Activated CD4-positive, alpha-beta T cell treated with anti-CD3 and anti-CD28 coated beads for 48 hours (primary cell): Measurements from ENCODE around the gene ATP9B.

ENCODE experiments used
- DNase-seq: peaks from one replicate; pipeline ENCODE4 v3.0.0-alpha.2; 2020

Gene ATP9B

DNA sequence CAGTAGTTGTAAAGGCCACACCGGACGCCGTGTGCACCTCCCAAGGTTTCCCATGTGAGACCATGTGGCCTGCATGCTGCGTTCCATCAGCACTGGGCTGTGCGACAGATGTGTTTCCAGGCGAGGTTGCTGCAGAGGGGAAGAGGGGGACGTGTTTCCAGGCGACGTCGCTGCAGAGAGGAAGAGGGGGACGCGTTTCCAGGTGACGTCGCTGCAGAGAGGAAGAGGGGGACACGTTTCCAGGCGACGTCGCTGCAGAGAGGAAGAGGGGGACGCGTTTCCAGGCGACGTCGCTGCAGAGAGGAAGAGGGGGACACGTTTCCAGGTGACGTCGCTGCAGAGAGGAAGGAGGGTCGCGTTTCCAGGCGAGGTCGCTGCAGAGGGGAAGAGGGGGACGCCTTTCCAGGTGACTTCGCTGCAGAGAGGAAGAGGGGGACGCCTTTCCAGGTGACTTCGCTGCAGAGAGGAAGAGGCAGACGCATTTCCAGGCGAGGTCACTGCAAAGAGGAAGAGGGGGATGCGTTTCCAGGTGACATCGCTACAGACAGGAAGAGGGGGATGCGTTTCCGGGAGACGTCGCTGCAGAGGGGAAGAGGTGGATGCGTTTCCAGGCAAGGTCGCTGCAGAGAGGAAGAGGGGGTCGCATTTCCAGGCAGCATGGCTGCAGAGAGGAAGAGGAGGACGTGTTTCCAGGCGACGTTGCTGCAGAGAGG, 351.0 kb downstream of the ATP9B start:
- DNase-seq = peak; percentile 35

DNA sequence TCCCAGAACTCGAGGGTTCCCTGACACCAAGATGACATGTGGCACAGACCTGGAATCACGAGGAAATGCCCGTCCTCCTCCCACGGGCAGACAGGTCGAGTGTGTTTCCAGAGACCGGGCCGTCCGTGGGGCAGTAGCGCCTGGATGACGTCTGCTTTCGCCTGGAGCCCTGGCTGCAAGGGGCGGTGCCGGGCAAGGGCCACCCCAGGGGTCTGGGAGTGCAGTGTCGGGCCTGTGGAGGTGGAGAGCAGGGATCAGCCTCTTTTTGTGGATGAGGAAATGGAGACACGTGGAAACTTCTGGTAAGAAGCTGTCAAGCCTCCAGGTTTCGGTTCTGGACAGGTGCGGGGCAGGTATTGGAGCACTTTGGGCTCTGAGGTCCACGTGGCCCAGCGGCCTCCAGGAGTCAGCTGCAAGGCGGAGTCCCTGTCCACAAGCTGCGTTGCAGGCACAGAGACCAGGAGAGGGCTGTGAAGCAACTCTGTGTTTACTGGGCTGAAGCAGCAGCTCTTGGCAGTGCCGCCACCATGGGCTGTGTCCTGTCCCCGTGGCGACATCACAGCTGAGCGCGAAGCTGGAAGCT, 352.2 kb downstream of the ATP9B start:
- DNase-seq = no peak

- no peak for DNase-seq
Observed at GRCh38 chr18:79422022-79422782, 353.0 kb downstream of the ATP9B start.

DNA sequence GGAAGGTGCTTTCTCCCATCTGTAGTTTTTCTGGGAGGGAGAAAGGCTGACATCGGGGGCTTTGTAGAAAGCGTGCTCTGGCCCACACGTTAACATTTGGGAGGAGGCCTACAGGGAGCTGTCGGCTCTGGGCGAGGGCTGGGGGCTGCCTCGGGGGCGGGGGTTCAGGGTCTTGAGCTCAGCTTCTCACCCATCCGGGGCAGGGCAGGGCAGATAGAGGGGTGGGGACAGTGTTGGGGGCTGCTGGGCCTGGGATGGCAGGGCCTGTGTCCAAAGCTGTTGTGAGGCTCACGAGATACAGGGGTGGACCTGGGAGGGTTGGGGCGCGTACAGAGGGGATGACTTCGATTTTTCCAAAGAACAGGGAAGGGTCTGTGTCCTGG, 353.6 kb downstream of the ATP9B start:
- no peak for DNase-seq

DNA sequence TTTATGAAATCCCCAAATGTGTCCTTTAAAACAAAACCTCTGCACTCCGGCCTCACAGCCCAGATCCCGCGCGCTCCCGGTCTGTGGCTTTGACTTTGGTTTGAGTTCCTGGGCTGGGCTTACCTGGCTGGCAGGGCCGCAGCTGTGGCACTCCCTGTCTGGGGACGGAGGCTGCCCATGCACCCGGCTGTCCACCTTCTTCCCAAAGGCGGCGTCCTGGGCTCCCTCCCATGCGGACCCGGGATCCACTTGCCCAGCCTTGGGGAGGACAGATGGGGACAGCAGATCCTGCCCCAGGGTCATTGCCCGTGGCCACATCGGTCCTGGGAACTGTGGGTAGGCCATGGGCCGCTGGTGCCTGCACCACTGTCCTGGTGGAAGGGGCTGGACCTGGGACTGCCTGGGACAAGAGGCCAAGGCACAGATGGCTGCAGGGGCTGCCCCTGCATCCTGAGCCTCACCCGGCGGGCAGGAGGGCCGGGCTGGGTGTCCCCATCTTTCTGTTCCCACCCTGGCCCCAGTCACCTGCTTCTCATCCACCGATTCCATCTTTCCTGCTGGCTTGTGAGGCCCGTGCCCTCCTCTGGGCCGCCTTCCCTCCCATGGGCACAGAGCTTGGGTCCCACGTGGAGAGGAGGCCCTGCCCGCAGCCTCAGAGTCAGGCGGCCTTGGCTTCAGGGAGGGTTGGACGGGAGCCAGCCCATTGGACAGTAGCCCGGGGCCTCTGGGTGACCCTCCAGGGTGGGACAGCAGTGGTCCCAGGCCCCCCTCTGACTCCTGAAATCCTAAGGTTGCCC, 354.2 kb downstream of the ATP9B start:
- no peak for DNase-seq

DNA sequence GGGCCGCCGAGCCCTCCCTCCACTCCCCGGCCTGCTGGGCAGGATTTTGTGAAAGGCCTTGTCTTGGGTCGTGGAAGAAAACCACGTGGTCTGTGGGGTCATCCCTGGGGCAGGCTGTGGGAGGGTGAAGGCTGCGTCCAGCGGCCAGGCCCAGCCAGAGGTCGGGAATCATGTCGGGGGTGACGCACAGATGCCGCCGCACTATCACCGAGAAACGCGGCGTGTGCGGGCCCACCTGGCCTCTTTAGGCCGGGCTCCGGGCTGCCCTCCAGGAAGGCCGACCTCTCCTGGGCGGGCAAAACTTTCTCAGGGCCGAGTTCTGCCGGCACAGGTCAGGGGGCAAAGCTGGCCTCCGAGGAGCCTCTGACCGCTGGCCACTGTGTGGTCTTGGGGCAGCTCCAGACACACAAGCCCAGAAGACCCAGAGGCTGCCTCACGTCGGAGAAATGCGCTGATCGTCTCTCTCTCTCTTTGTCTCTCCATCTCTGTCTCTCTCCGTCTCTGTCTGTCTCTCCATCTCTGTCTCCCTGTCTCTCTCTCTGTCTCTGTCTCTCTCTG, 354.9 kb downstream of the ATP9B start:
- no peak for DNase-seq

- DNase-seq = no peak
Observed at GRCh38 chr18:79424880-79425568, 355.8 kb downstream of the ATP9B start.

- no peak for DNase-seq
Observed at GRCh38 chr18:79425569-79425886, 356.3 kb downstream of the ATP9B start.

DNA sequence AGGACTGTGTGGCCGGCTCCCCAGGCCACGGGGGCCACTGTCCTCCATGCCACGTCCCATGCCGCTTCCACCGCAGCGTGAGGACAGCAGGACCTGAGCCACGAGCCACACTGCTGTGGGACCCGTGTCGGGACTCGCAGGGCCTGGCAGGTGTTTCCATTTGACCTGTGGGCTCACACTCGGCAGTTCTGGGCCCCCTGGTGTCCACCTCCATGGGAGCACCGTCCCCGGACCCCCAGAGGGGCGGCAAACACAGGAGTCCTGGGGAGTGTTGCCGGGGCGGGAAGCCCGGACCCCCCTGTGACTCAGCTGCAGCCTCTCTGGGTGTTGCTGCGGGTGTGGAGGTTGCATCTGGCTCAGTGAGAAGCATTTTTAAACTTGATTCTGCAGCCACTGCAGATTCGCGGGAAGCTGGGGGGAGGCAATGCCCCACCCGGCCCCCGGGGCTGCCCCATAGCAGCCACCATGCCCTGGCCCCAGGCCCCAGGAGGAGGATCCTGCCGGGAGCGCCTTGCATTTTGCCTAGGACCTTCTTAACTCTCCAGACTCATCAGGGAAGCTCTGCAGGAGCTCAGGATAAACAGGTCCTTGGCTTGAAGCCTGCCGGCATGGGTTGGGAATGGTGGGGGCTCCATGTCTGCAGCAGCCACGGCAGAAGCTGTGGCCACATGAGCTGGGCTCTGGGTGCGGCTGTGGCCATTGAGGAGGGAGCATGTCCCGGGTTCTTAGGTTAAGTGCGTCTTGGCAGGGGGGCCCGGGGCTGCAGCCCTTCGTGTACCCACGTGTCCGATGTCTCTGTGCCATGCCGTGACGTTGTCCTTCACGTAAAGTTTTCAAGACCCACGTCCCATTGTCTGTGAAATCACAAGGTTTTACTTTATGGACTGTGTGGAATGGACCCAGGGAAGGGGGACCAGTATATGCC, 357.4 kb downstream of the ATP9B start:
- no peak for DNase-seq

GRCh38 chr18:79427368-79428225, 358.4 kb downstream of the ATP9B start:
- no peak for DNase-seq
